ENCODE measurements around the gene CHFR.

DNA sequence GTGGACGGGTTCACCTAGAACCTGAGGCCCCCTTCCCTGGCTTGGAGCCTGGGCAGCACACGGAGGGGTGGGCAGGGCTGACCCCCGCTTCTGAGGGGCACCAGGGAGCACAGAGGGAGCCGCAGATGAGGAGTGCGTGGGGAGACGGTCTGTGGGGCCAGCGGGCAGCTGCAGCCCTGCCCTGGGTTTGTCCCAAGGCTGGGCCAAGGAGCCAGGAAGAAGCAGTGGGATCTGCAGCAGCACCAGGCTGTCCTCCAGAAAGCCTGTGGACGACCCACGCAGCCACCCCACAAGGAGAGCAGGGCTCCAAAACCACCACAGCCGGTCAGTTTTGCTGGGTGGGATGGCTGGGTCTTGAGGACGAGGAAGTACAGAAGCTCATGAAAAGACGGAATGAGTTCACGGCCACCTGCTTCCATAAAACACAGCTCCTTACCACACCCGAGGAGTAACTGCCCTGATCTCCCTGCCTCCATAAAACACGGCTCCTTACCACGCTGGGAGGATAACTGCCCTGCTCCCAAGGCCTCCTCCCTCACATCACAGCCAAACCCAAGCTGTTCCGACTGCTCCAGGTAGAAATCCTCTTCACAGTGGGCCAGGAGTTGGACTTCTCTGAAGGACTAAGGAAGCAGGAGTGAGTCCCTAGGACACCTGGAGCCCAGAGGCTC, 48.9 kb downstream of the CHFR start:
- TF ChIP-seq MYC (IDR thresholded peaks at IDR 0.05; ENCODE audit: low read depth, low read length) (no peak), POLR2A (IDR thresholded peaks at IDR 0.05; ENCODE audit: extremely low read depth, insufficient read length) (no peak)
- TF ChIP-seq, protein P1, sequence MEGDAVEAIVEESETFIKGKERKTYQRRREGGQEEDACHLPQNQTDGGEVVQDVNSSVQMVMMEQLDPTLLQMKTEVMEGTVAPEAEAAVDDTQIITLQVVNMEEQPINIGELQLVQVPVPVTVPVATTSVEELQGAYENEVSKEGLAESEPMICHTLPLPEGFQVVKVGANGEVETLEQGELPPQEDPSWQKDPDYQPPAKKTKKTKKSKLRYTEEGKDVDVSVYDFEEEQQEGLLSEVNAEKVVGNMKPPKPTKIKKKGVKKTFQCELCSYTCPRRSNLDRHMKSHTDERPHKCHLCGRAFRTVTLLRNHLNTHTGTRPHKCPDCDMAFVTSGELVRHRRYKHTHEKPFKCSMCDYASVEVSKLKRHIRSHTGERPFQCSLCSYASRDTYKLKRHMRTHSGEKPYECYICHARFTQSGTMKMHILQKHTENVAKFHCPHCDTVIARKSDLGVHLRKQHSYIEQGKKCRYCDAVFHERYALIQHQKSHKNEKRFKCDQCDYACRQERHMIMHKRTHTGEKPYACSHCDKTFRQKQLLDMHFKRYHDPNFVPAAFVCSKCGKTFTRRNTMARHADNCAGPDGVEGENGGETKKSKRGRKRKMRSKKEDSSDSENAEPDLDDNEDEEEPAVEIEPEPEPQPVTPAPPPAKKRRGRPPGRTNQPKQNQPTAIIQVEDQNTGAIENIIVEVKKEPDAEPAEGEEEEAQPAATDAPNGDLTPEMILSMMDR (IDR thresholded peaks at IDR 0.05; ENCODE audit: low read depth, low read length), result no peak
